Ovary (tissue), 3 donors: ENCODE data around the gene BABAM2.

Experiments used
- CTCF ChIP-seq, 3 donors: fragments of 450-650 bp in 2 of 3; fragments of 200-600 bp in 1 of 3; IDR thresholded peaks; one replicate each; pipeline versions ENCODE4 v1.5.1 to v1.8.0; 2016 to 2022; ENCODE audit warnings: antibody characterized with exemption in 3 of 3, mild to moderate bottlenecking in 1 of 3
- EP300 ChIP-seq: sonication (generic); formaldehyde crosslinking; IDR thresholded peaks from one replicate; pipeline ENCODE4 v1.6.1; 2017; ENCODE audit warnings: antibody characterized with exemption
- POLR2A ChIP-seq: fragments of 450-650 bp; IDR thresholded peaks from one replicate; pipeline ENCODE4 v1.6.1; 2017; ENCODE audit warnings: antibody characterized with exemption, mild to moderate bottlenecking, moderate library complexity
- donor health status: DM: no; HTN: no; CAD: no.

GRCh38 chr2:28048341-28048740 is 157.8 kb downstream of the BABAM2 start:
- TF ChIP-seq CTCF (IDR thresholded peaks at IDR 0.05) (no peak), EP300 (no peak), POLR2A (no peak)
